ENCODE results near the gene COQ8A. TPM values are rescaled to one million over a fixed set of nuclear protein-coding genes. Genes with fewer than 3 reads are reported as not detected.

Gene COQ8A
- total RNA-seq = 10 to 100 TPM; 46.0 to 80.5 (median 67.7) TPM

GRCh38 chr1:226940029-226940805 is at the start of gene COQ8A:
TSS of gene COQ8A (plus strand) at chr1:226940294. CDS start at chr1:226961386, 21,092 bp downstream.
- Histone ChIP-seq H3K27ac (peak within 1 kb of the TSS; percentile 99 to 100 (median 100)), H3K27me3 (no peaks in the 10 kb centered on the region), H3K9me3 (no peaks in the 10 kb centered on the region), H3K4me1 (peaks cover 41 to 64% (median 57%) of the 10 kb centered on the region in 4 donors), H3K4me3 (peak within 1 kb of the TSS; percentile 59 to 95 (median 77)), H3K36me3 (no peaks in the 10 kb centered on the region)
- in situ Hi-C loops (cut with MboI; ENCODE audit: low pct_ligation_motif_present in 1 of 4, low pct_unique_long_range_greater_than_20kb in 1 of 4, low sequenced_read_pairs in 3 of 4) = no loop called here
- intact Hi-C loops (cut with DNase I; ENCODE audit: low total_unique reads) = no loop called here
- TF ChIP-seq CTCF (IDR thresholded peaks at IDR 0.05) = no peak
- no peak for TF ChIP-seq EP300 (IDR thresholded peaks at IDR 0.05; ENCODE audit: low read depth)
- no peak for TF ChIP-seq POLR2AphosphoS5 (IDR thresholded peaks at IDR 0.05)
- no peak for TF ChIP-seq POLR2A (IDR thresholded peaks at IDR 0.05)
- WGBS, 2 donors (ENCODE audit: low coverage in 1 of 2) = 1% methylated on average over 23 of the region's 73 CpGs; no CpG with 5 or more reads in 1 of the 2 donors
- peak; percentile 99 for DNase-seq

GRCh38 chr1:226890331-226891108 is 49.6 kb upstream of the COQ8A start:
- H3K9me3 ChIP-seq = no peaks in the 10 kb centered on the region
- 90% methylated on average over 22 of the region's 22 CpGs; no CpG with 5 or more reads in 1 of the 2 donors for WGBS, 2 donors (ENCODE audit: low coverage in 1 of 2)
- no peak overlapping the region for H3K4me3 ChIP-seq
- H3K4me1 ChIP-seq = no peaks in the 10 kb centered on the region
- peaks cover 0 to 2% (median 0%) of the 10 kb centered on the region in 4 donors for H3K36me3 ChIP-seq
- TF ChIP-seq POLR2AphosphoS5 (IDR thresholded peaks at IDR 0.05) (no peak), CTCF (IDR thresholded peaks at IDR 0.05) (no peak), EP300 (IDR thresholded peaks at IDR 0.05; ENCODE audit: low read depth) (no peak), POLR2A (IDR thresholded peaks at IDR 0.05) (no peak)
- DNase-seq = no peak
- no peaks in the 10 kb centered on the region for H3K27me3 ChIP-seq
- no peak overlapping the region for H3K27ac ChIP-seq
- in situ Hi-C loops (cut with MboI; ENCODE audit: low pct_ligation_motif_present in 1 of 4, low pct_unique_long_range_greater_than_20kb in 1 of 4, low sequenced_read_pairs in 3 of 4) (no loop called here), intact Hi-C loops (cut with DNase I; ENCODE audit: low total_unique reads) (no loop called here)

- in situ Hi-C loops (cut with MboI; ENCODE audit: low pct_ligation_motif_present in 1 of 4, low pct_unique_long_range_greater_than_20kb in 1 of 4, low sequenced_read_pairs in 3 of 4) = no loop called here
Observed at GRCh38 chr1:226891346-226891745, 48.7 kb upstream of the COQ8A start.

More at GRCh38 chr1:226891346-226891745, 48.7 kb upstream of the COQ8A start:
- no peak overlapping the region for H3K27ac ChIP-seq
- no peaks in the 10 kb centered on the region for H3K36me3 ChIP-seq
- TF ChIP-seq EP300 (IDR thresholded peaks at IDR 0.05; ENCODE audit: low read depth) (no peak), POLR2AphosphoS5 (IDR thresholded peaks at IDR 0.05) (no peak), CTCF (IDR thresholded peaks at IDR 0.05) (no peak), POLR2A (IDR thresholded peaks at IDR 0.05) (no peak)
- WGBS, 2 donors (ENCODE audit: low coverage in 1 of 2) = 94% methylated on average over 11 of the region's 11 CpGs; no CpG with 5 or more reads in 1 of the 2 donors
- no peak overlapping the region for H3K4me3 ChIP-seq
- DNase-seq = no peak
- no peaks in the 10 kb centered on the region for H3K4me1 ChIP-seq
- H3K27me3 ChIP-seq = no peaks in the 10 kb centered on the region
- H3K9me3 ChIP-seq = no peaks in the 10 kb centered on the region
- intact Hi-C loops (cut with DNase I; ENCODE audit: low total_unique reads) = no loop called here
